ENCODE measurements around the gene TSC22D1. TPM values are rescaled to one million over a fixed set of nuclear protein-coding genes. Genes with fewer than 3 reads are reported as not detected.
A peak's percentile ranks its signal among the peaks of the same experiment; 100 is the strongest.

Gene TSC22D1
- polyA plus RNA-seq, 3 donors: 230 to 257 (median 250) TPM

DNA sequence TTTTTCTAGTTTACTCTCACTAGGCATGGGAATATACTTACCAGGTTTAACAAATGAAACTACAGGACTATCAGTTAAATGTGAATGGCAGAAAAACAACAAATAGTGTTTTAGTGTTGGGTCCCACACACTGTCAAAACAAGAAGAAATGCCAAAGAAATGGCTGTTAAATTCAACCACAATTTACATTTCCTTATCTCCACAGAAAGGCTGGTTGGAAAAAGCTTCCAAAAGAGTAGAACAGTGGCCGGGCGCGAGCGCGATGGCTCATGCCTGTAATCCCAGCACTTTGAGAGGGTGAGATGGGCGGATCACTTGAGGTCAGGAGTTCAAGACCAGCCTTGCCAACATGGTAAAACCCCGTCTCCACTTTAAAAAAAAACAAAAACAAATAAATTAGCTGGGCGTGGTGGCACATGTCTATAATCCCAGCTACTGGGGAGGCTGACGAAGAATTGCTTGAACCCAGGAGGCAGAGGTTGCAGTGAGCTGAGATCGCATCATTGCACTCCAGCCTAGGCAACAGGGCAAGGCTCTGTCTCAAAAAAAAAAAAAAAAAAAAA is 136.0 kb downstream of the TSC22D1 start:
- DNase-seq (ENCODE audit: extremely low read depth in 1 of 11, low read depth in 9 of 11, low spot score in 4 of 11): no peak

DNA sequence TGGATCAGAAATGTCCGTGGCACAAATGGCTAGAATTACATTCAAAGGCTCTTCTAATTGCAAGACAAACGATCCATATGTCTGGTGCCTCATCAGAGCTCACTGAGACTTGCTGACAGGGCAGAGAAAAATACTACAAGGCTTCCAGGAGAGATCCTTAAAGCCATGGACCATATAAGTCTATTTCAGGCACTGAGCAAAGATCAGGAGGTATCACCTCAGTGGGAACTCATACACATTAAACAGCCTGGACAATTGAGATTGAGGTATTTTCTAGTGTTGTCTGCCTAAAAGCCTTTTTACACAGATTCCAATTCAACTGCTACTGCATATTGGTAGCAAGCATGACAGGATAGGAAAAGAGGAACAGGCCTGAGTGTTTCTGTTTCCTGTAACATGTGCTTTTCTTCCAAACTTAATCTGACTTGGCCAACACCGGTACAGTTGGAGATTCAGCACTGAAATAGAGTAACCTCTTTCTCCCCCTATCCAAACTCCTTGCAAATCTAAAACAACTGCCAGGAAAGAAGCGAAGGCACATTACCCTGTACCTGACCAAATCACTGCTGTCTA is 136.6 kb downstream of the TSC22D1 start:
- no peak for DNase-seq (ENCODE audit: extremely low read depth in 1 of 11, low read depth in 9 of 11, low spot score in 4 of 11)

GRCh38 chr13:44438234-44438579 is 137.9 kb downstream of the TSC22D1 start:
- no peak for DNase-seq (ENCODE audit: extremely low read depth in 1 of 11, low read depth in 9 of 11, low spot score in 4 of 11)

DNA sequence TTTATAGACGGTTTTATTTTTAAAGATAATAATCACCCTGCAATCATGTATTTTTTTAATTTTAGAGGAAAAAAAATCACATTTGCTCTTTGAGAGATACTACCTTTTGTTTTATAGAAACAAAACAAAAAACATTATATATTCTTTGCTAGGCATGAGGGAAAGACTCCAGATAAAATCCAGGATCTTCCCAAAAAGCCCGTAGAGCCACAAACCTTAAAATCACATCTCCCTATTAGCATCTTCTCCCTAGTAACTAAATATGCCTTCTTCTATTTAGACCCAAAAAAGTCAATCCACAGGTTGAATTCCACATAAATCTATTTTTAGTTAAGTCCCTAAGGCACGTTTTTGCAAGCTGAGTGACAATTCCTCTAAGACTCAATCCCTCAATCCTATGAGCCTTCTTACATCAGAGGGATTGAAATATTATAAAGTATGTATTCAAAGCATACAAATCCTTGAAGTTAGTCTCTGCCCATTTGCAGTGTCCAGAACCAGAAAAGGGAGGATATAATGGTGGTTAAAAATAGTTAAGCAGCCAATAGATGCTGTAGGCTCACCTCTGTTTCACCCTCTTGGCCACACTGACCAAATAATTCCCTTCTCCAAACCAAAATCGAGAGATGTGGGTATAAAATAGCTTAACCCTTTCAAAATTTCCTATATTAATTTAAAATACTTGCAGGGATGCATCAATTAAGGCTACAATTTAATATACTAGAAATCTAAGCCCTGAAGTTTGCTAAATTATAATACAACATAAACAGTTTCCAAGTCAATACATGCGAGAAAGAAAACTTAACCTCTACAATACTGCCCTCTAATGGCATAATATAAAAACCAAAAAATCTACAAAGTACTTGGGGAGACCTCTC is 138.5 kb downstream of the TSC22D1 start:
- peak in 3 of 11 donors; percentile 37 to 70 (median 48) for DNase-seq (ENCODE audit: extremely low read depth in 1 of 11, low read depth in 9 of 11, low spot score in 4 of 11)

GRCh38 chr13:44436589-44437337 is 139.4 kb downstream of the TSC22D1 start:
- peak; percentile 83 to 96 (median 92) for DNase-seq (ENCODE audit: extremely low read depth in 1 of 11, low read depth in 9 of 11, low spot score in 4 of 11)

- DNase-seq (ENCODE audit: extremely low read depth in 1 of 11, low read depth in 9 of 11, low spot score in 4 of 11): no peak
These were observed 140.1 kb downstream of the TSC22D1 start for GRCh38 chr13:44435919-44436510.

GRCh38 chr13:44435142-44435918 is 140.8 kb downstream of the TSC22D1 start:
- DNase-seq (ENCODE audit: extremely low read depth in 1 of 11, low read depth in 9 of 11, low spot score in 4 of 11): peak; percentile 98 to 100 (median 99)

DNA sequence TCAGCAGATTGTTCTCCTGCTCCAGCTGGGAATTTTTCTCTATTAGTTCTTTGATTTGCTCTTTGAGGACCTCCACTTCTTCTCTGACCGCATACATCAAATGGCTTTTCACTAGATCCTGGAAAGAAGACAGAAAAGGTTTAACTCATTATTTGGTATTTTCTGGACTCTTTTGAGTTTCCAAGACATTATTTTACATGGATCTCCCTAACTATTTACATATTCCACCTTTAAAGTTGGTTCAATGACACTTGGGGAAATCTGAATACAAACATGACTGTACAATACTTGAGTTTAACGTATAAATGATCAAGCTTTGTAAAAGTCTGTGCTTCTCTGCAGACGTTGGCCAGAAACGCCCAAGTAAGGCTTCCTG is 141.4 kb downstream of the TSC22D1 start:
- no peak for DNase-seq (ENCODE audit: extremely low read depth in 1 of 11, low read depth in 9 of 11, low spot score in 4 of 11)

- DNase-seq (ENCODE audit: extremely low read depth in 1 of 11, low read depth in 9 of 11, low spot score in 4 of 11): no peak
These were observed 142.0 kb downstream of the TSC22D1 start for GRCh38 chr13:44433863-44434765.

DNA sequence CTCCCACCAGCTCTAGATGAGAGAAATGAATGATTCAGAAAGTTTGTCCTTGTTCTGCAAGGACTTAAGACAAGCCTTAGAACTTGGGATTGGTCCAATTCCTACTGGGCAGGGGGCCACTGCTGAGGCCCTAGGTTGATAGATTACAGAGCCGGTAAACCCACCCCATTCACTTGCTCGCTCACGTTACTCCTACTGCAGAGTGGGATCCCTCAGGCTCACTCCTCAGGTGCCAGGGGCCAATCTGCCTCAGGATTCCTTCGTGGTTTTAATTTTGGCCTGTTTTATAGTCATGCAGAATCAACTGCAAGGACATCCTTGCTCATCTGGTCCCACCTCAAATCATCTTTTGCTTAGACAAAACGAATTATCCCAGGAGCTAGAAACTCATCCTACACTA is 143.5 kb downstream of the TSC22D1 start:
- DNase-seq (ENCODE audit: extremely low read depth in 1 of 11, low read depth in 9 of 11, low spot score in 4 of 11): no peak

DNA sequence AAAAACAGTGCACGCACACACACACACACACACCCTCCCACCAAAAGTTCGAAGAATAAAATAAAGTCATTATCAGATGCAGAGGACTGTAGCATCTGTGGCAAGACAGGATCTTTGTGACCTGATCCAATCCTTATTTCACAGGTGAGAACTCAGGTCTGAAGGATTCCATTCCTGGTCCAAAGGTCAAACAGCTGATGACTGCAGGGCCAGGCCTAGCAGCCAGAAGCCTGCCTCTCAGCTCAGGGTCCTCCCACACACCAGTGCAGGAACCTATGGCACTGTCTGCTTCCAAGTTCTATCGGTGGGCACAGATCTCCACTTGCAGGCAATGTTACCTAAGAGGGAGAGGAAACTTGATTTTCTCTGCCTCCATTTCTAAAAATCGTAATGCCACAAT is 145.0 kb downstream of the TSC22D1 start:
- no peak for DNase-seq (ENCODE audit: extremely low read depth in 1 of 11, low read depth in 9 of 11, low spot score in 4 of 11)

DNA sequence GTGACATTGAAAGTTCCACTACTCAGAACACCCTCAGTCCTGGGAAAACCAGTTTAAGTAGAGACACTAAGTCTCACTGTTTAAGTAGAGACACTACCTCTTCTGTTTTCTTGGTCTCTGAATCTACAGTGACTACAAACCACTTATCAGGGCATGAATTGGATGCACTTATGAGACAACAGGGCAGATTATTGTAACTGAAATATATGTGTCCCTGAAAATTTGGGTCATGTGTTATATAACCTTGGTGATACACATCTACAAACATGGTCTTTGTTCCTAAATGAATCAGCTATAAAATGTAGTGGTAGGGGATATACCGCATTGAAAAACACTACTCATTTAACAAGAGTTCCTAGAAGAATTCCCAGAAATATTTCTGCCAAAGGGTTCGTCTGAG is 146.8 kb downstream of the TSC22D1 start:
- DNase-seq (ENCODE audit: extremely low read depth in 1 of 11, low read depth in 9 of 11, low spot score in 4 of 11): no peak

GRCh38 chr13:44426461-44426860 is 149.7 kb downstream of the TSC22D1 start:
- DNase-seq (ENCODE audit: extremely low read depth in 1 of 11, low read depth in 9 of 11, low spot score in 4 of 11): no peak

DNA sequence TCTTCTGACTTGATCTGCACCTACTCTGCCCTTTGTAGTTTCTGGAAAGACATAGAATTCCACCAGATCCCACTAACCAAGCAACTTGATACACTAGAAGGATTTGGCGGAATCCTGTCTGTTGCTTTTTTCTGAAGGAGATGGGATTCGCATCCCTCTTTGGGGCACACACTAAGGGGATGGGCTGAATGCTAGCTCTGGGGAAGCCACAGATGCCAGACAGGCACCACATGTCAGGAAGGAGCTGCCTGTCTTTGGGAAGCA is 150.4 kb downstream of the TSC22D1 start:
- DNase-seq (ENCODE audit: extremely low read depth in 1 of 11, low read depth in 9 of 11, low spot score in 4 of 11): no peak

DNA sequence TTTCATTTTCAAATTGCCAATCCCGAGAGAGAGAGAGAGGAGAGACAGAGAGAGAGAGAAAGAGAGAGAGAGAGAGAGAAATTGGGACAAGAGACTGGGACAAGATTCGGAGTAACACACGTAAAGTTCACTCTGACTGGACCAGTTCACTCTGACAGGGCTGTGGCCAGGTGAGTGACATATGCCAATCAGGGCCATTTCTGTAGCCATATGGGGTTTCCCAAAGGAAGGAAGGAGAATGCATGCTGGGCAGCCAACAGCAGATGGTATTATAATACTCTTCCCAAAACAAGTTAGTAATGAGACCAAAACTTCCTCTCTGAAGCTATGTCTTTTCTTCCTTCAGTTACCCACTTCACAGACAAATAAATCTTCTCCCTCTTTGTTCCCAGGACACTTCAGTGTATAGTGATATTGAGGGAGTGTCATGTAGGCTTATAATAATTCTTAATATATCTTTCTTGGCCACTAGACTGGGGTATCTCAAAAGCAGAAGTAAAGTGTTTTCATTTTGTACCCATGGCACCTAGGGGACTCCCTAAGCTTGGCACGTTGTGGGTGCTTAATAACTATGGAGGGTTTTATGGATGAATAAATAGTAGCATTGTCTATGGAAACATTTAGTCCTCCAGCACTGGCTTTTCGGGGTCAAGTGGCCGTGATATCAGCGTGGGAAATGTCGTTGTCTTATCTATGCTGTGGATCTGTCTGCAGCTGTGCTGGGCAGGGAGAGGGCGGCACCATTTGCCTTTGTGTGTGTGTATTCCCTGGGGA is 150.9 kb downstream of the TSC22D1 start:
- no peak for DNase-seq (ENCODE audit: extremely low read depth in 1 of 11, low read depth in 9 of 11, low spot score in 4 of 11)

DNA sequence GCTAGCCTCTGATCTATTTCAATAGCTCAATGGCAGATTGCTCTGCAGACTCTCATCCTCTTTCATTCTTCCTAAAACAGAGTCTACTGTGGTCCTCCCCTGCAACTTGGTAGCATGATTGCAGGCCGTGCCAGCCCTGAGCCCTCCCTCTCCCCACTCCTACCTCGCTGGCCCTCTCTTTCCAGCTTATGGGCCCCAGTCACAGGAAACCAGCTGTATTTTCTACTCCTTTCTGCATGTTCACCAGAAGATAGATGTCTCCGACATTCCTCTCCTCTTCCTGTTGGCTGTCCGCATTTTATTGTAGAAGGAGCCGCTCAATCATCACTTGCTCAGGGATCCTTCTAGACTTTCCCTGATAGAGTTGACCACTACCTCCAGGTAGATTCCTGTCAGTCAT is 152.3 kb downstream of the TSC22D1 start:
- DNase-seq (ENCODE audit: extremely low read depth in 1 of 11, low read depth in 9 of 11, low spot score in 4 of 11): no peak

All from renal cortex interstitium (tissue), 11 donors.